B cell (primary cell): ENCODE results near the gene NKIRAS2. TPM values are rescaled to one million over a fixed set of nuclear protein-coding genes. Genes with fewer than 3 reads are reported as not detected.
A peak's percentile ranks its signal among the peaks of the same experiment; 100 is the strongest.

Experiments
- ATAC-seq: fragments of 200-7000 bp; cut with Tn5 transposase; one replicate; pipeline ENCODE4 v1.10.0; 2021; ENCODE audit warnings: low read depth, mild to moderate bottlenecking, moderate number of reproducible peaks, moderate library complexity
- CTCF ChIA-PET: fragments of 350-600 bp; sonication (Branson Sonifier 250); formaldehyde crosslinking; loops from one replicate; lab custom pipeline; 2021; ENCODE audit warnings: antibody characterized with exemption, inconsistent platforms; lab: Charles Lee
- POLR2A ChIA-PET: fragments of 350-600 bp; sonication (Branson Sonifier 250); formaldehyde crosslinking; loops from one replicate; lab custom pipeline; 2021; ENCODE audit warnings: antibody characterized with exemption; lab: Charles Lee
- DNase-seq: peaks from one replicate; pipeline ENCODE4 v3.0.0; 2013
- H2AFZ ChIP-seq: 2 replicates; pipeline ENCODE4 v1.6.1; 2012; ENCODE audit warnings: mild to moderate bottlenecking, low read depth, low read length; ENCODE audit not compliant: insufficient read depth, poor library complexity, severe bottlenecking
- H3K27ac ChIP-seq, 2 donors: 1 replicate in 1 of 2; 2 replicates in 1 of 2; pipeline ENCODE4 v1.5.1; 2012 to 2013; ENCODE audit warnings: low read length in 2 of 2, mild to moderate bottlenecking in 2 of 2, moderate library complexity in 1 of 2
- H3K27me3 ChIP-seq, 4 experiments: fragments of 200-600 bp in 1 of 4; sonication (generic) in 1 of 4; replicated peaks in 1 of 4; 1 replicate in 2 of 4; 2 replicates in 2 of 4; pipeline versions ENCODE4 v1.6.1 to v1.7.0; 2013 to 2016; ENCODE audit warnings: low read length in 3 of 4, mild to moderate bottlenecking in 2 of 4, mixed read lengths in 1 of 4, moderate library complexity in 1 of 4; ENCODE audit not compliant: insufficient read depth in 4 of 4, control insufficient read depth in 3 of 4; ENCODE audit errors: control extremely low read depth in 1 of 4
- H3K36me3 ChIP-seq, 2 experiments: replicated peaks in 1 of 2; 1 replicate in 1 of 2; 2 replicates in 1 of 2; pipeline versions ENCODE4 v1.6.1 to v1.7.1; 2013; ENCODE audit warnings: low read length in 1 of 2; ENCODE audit not compliant: insufficient read depth in 2 of 2, control insufficient read depth in 1 of 2; ENCODE audit errors: control extremely low read depth in 1 of 2, extremely low read depth in 1 of 2
- H3K4me1 ChIP-seq, 2 donors: fragments of 200-600 bp in 1 of 2; sonication (generic) in 1 of 2; 1 replicate in 1 of 2; 2 replicates in 1 of 2; pipeline versions ENCODE4 v1.5.1 to v1.6.1; 2013 to 2017; ENCODE audit warnings: low read length in 2 of 2; ENCODE audit not compliant: control insufficient read depth in 2 of 2, insufficient read depth in 2 of 2
- H3K4me2 ChIP-seq: replicated peaks from 2 replicates; pipeline ENCODE3; 2012; ENCODE audit warnings: mild to moderate bottlenecking, low read depth, low read length; ENCODE audit not compliant: poor library complexity, severe bottlenecking
- H3K4me3 ChIP-seq, 5 experiments: fragments of 200-600 bp in 1 of 5; sonication (generic) in 1 of 5; 1 replicate in 3 of 5; 2 replicates in 2 of 5; pipeline versions ENCODE4 v1.5.1 to v1.7.0; 2011 to 2016; ENCODE audit warnings: low read length in 4 of 5, mild to moderate bottlenecking in 4 of 5, low read depth in 2 of 5, control low read depth in 1 of 5, moderate library complexity in 1 of 5; ENCODE audit not compliant: insufficient read depth in 1 of 5; ENCODE audit errors: control extremely low read depth in 1 of 5, extremely low read depth in 1 of 5
- H3K79me2 ChIP-seq: fragments of 200-600 bp; sonication (generic); one replicate; pipeline ENCODE4 v1.6.0; 2016; ENCODE audit warnings: low read length; ENCODE audit not compliant: control insufficient read depth, insufficient read depth
- H3K9ac ChIP-seq: fragments of 200-600 bp; sonication (generic); 2 replicates; pipeline ENCODE4 v1.6.1; 2017; ENCODE audit warnings: mild to moderate bottlenecking, low read length, moderate library complexity
- H3K9me3 ChIP-seq, 3 donors: one replicate each; pipeline versions ENCODE4 v1.6.1 to v1.7.1; 2013; ENCODE audit warnings: low read length in 2 of 3; ENCODE audit not compliant: control insufficient read depth in 2 of 3, insufficient read depth in 1 of 3; ENCODE audit errors: control extremely low read depth in 1 of 3
- H4K20me1 ChIP-seq: 2 replicates; pipeline ENCODE4 v1.6.0; 2012; ENCODE audit warnings: mild to moderate bottlenecking, low read length; ENCODE audit not compliant: insufficient read depth, control insufficient read depth, poor library complexity, severe bottlenecking
- H3K27ac Mint-ChIP-seq: one replicate; pipeline ENCODE4 v1.8.0; 2021; ENCODE audit warnings: mixed read lengths
- H3K27me3 Mint-ChIP-seq: one replicate; pipeline ENCODE4 v1.8.0; 2021; ENCODE audit warnings: mixed read lengths
- H3K4me1 Mint-ChIP-seq: one replicate; pipeline ENCODE4 v1.8.0; 2021; ENCODE audit warnings: mixed read lengths
- H3K4me3 Mint-ChIP-seq: one replicate; pipeline ENCODE4 v1.8.0; 2021; ENCODE audit warnings: mixed read lengths
- H3K9me3 Mint-ChIP-seq: one replicate; pipeline ENCODE4 v1.8.0; 2022; ENCODE audit warnings: mixed read lengths; ENCODE audit not compliant: insufficient read depth
- EZH2 ChIP-seq: IDR thresholded peaks from 2 replicates; pipeline ENCODE4 v1.6.1; 2012; ENCODE audit warnings: borderline replicate concordance, low read depth, mild to moderate bottlenecking, moderate library complexity, low read length; ENCODE audit not compliant: insufficient read depth, poor library complexity, severe bottlenecking
- WGBS: methylation state at CpG from one replicate; pipeline ENCODE4 v1.1.5; 2013; ENCODE audit warnings: missing lambda C conversion rate; ENCODE audit not compliant: insufficient coverage; 5-methylcytosine and 5-hydroxymethylcytosine counted together
- intact Hi-C: fragments of 100-400 bp; cut with micrococcal nuclease; formaldehyde crosslinking; loops from one replicate; pipeline ENCODE4 v1.10.0; 2022
- polyA plus RNA-seq: library from polyadenylated mRNA; depleted of rRNA; stranded (reverse); fragments of >200 nt; gene quantifications from 2 replicates; pipeline ENCODE4 v1.2.3, GENCODE V29; 2012
- total RNA-seq, 2 donors: library from RNA; stranded (reverse); fragments of 120-200 nt in 1 of 2; gene quantifications; 1 replicate in 1 of 2; 2 replicates in 1 of 2; pipeline versions ENCODE4 v1.2.3 to v1.2.4, GENCODE V29; 2013 to 2022
- TF ChIP-seq, protein P1 (sequence below): fragments of 200-600 bp; IDR thresholded peaks from one replicate; pipeline ENCODE4 v1.8.0; 2022; ENCODE audit warnings: antibody characterized with exemption, mild to moderate bottlenecking

Gene NKIRAS2
- total and polyA plus RNA-seq, 2 donors (not counting 1 experiment from before 2014, with no cell fraction given) = 22.0 to 29.2 TPM

DNA sequence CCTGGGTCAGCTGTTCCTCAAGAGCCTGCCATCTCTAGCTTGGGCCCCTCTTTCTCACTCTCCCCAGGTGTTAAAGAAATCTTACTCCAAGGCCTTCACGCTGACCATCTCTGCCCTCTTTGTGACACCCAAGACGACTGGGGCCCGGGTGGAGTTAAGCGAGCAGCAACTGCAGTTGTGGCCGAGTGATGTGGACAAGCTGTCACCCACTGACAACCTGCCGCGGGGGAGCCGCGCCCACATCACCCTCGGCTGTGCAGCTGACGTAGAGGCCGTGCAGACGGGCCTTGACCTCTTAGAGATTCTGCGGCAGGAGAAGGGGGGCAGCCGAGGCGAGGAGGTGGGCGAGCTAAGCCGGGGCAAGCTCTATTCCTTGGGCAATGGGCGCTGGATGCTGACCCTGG lies 46.5 kb upstream of the NKIRAS2 start:
- ChIA-PET POLR2A (interaction anchor here (0.5 to 1.4 kb wide), 5 partner anchors 12 to 139 kb away, joined by 3 to 5 read pairs (median 3); partner anchors contain the start of genes DHX58, DNAJC7 and NKIRAS2), CTCF (interaction anchor here (1.0 to 3.2 kb wide), 6 partner anchors 9 to 553 kb away, joined by 3 to 17 read pairs (median 4); partner anchors contain the start of genes DHX58 and DNAJC7)
- Histone ChIP-seq H3K36me3 (peaks cover 8 to 70% of the 10 kb centered on the region in 2 experiments), H4K20me1 (peaks cover 33% of the 10 kb centered on the region), H3K4me3 (no peak overlapping the region), H3K27me3 (no peaks in the 10 kb centered on the region), H3K9me3 (peaks cover 0 to 3% (median 0%) of the 10 kb centered on the region in 3 donors), H3K4me1 (peaks cover 11 to 42% of the 10 kb centered on the region in 2 donors), H2AFZ (no peak overlapping the region), H3K79me2 (peaks cover 24% of the 10 kb centered on the region), H3K4me2 (peak overlapping the region; percentile 31), H3K9ac (no peak overlapping the region), H3K27ac (peak overlapping the region; percentile 23 to 47)
- Mint-ChIP-seq H3K27me3 (no peaks in the 10 kb centered on the region), H3K4me3 (peak overlapping the region; percentile 38), H3K4me1 (peaks cover 39% of the 10 kb centered on the region), H3K27ac (peak overlapping the region; percentile 76), H3K9me3 (no peaks in the 10 kb centered on the region)
- intact Hi-C loops = no loop called here
- WGBS = 89% methylated on average over 18 of the region's 19 CpGs
- no peak for ATAC-seq
- DNase-seq = no peak
- TF ChIP-seq EZH2 = no peak
- TF ChIP-seq, protein P1, sequence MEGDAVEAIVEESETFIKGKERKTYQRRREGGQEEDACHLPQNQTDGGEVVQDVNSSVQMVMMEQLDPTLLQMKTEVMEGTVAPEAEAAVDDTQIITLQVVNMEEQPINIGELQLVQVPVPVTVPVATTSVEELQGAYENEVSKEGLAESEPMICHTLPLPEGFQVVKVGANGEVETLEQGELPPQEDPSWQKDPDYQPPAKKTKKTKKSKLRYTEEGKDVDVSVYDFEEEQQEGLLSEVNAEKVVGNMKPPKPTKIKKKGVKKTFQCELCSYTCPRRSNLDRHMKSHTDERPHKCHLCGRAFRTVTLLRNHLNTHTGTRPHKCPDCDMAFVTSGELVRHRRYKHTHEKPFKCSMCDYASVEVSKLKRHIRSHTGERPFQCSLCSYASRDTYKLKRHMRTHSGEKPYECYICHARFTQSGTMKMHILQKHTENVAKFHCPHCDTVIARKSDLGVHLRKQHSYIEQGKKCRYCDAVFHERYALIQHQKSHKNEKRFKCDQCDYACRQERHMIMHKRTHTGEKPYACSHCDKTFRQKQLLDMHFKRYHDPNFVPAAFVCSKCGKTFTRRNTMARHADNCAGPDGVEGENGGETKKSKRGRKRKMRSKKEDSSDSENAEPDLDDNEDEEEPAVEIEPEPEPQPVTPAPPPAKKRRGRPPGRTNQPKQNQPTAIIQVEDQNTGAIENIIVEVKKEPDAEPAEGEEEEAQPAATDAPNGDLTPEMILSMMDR = no peak

DNA sequence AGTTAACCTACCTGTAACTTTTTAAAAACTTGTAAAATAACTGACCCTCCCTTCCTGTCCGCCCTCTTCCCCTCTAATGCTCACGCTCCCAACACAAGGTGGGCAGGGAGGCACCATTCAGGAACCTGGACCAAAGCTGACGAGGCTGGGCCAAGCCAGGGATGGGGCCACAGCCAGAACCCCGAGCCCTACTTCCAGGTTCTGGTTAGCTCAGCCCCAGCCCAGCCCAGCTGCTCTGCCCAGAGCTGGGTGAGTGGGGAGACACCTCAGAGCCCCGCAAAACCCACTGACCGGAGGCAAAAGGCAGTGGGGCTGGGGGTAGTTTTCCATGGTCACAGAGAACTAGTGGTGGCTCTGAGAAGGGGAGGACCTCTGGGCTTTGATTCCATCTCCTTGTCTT lies 45.9 kb upstream of the NKIRAS2 start:
- peaks cover 39% of the 10 kb centered on the region for H3K4me1 Mint-ChIP-seq

More for the DNA sequence above, 45.9 kb upstream of the NKIRAS2 start:
- no peak for TF ChIP-seq EZH2
- TF ChIP-seq, protein P1 = no peak
- peaks cover 0 to 3% (median 0%) of the 10 kb centered on the region in 3 donors for H3K9me3 ChIP-seq
- H3K9me3 Mint-ChIP-seq = no peaks in the 10 kb centered on the region
- H3K27ac Mint-ChIP-seq = no peak overlapping the region
- H3K36me3 ChIP-seq = peaks cover 5 to 68% of the 10 kb centered on the region in 2 experiments
- DNase-seq (no peak), ATAC-seq (no peak)
- intact Hi-C loops = no loop called here
- H3K4me2 ChIP-seq = no peak overlapping the region
- no peak overlapping the region for H3K4me3 Mint-ChIP-seq
- POLR2A ChIA-PET = no interaction called here
- no peaks in the 10 kb centered on the region for H3K27me3 Mint-ChIP-seq
- H3K4me1 ChIP-seq = peaks cover 11 to 39% of the 10 kb centered on the region in 2 donors
- CTCF ChIA-PET = interaction anchor here (0.6 to 3.2 kb wide), 3 partner anchors 43 to 429 kb away, joined by 3 to 17 read pairs (median 5); partner anchors contain the start of gene DNAJC7
- H3K27ac ChIP-seq = no peak overlapping the region
- H3K9ac ChIP-seq = no peak overlapping the region
- 83% methylated on average over 5 of the region's 6 CpGs for WGBS
- no peak overlapping the region for H2AFZ ChIP-seq
- H3K27me3 ChIP-seq = no peaks in the 10 kb centered on the region
- peaks cover 33% of the 10 kb centered on the region for H4K20me1 ChIP-seq
- peaks cover 19% of the 10 kb centered on the region for H3K79me2 ChIP-seq
- no peak overlapping the region for H3K4me3 ChIP-seq
